K562 (cell line): ENCODE measurements around the gene RNF168. TPM values are rescaled to one million over a fixed set of nuclear protein-coding genes. Genes with fewer than 3 reads are reported as not detected.
A peak's percentile ranks its signal among the peaks of the same experiment; 100 is the strongest.

Source experiments
- ATAC-seq: fragments of 200-7000 bp; cut with Tn5 transposase; 3 replicates; pipeline ENCODE4 v1.9.1; 2020; ENCODE audit warnings: moderate library complexity
- BruUV-seq: library from RNA; stranded (reverse); fragments of 400-500 nt; replicated peaks from 2 replicates; lab custom pipeline; 2021; lab: Mats Ljungman, UMichigan
- CTCF ChIA-PET: fragments of 300-600 bp; formaldehyde crosslinking; extraction: SDS; loops from one replicate; lab custom pipeline; 2021; ENCODE audit warnings: low intra/inter-chr PET ratio; lab: Yijun Ruan, JAX
- POLR2A ChIA-PET: fragments of 300-600, 350-650 bp; sonication (Branson Sonifier 250); formaldehyde crosslinking; extraction: SDS; loops from one replicate; lab custom pipeline; 2021; ENCODE audit warnings: antibody characterized with exemption, inconsistent platforms; lab: Yijun Ruan, JAX
- DNase-seq, 4 experiments: peaks; one replicate each; pipeline versions ENCODE4 v3.0.0 to v3.0.0-alpha.2; 2011 to 2018; ENCODE audit warnings: low spot score in 3 of 4, mixed read lengths in 3 of 4; ENCODE audit errors: extremely low read depth in 1 of 4
- FAIRE-seq: peaks from 2 replicates; lab custom pipeline; 2011; peaks lifted over from hg19 to GRCh38; lab: Jason Lieb, UNC
- H2AFZ ChIP-seq: 2 replicates; pipeline ENCODE4 v1.6.0; 2011; ENCODE audit warnings: low read depth, low read length, control low read depth, inconsistent platforms
- H3K27ac ChIP-seq: fragments of 200-600 bp; 3 replicates; pipeline ENCODE4 v1.8.0; 2011; ENCODE audit warnings: low read depth, mild to moderate bottlenecking, control low read depth, inconsistent platforms, low read length, moderate library complexity, mixed read lengths; ENCODE audit errors: extremely low read depth
- H3K27me3 ChIP-seq, 2 experiments: fragments of 300-600 bp in 1 of 2; 2 replicates in 1 of 2; 3 replicates in 1 of 2; pipeline versions ENCODE4 v1.6.0 to v1.8.0; 2011; ENCODE audit warnings: inconsistent platforms in 2 of 2, low read length in 2 of 2, mild to moderate bottlenecking in 1 of 2, mixed read lengths in 1 of 2, moderate library complexity in 1 of 2; ENCODE audit not compliant: control insufficient read depth in 2 of 2, insufficient read depth in 2 of 2
- H3K36me3 ChIP-seq: fragments of 300-600 bp; 3 replicates; pipeline ENCODE4 v1.8.0; 2011; ENCODE audit warnings: mild to moderate bottlenecking, low read length, inconsistent platforms; ENCODE audit not compliant: control insufficient read depth, insufficient read depth
- H3K4me1 ChIP-seq, 2 experiments: fragments of 200-600 bp in 1 of 2; replicated peaks in 1 of 2; 2 replicates in 1 of 2; 3 replicates in 1 of 2; pipeline versions ENCODE4 v1.5.1 to v1.8.0; 2011; ENCODE audit warnings: inconsistent platforms in 2 of 2, low read length in 2 of 2, mild to moderate bottlenecking in 1 of 2, mixed read lengths in 1 of 2, moderate library complexity in 1 of 2; ENCODE audit not compliant: control insufficient read depth in 2 of 2, insufficient read depth in 2 of 2
- H3K4me2 ChIP-seq: 2 replicates; pipeline ENCODE4 v1.6.1; 2011; ENCODE audit warnings: low read length, control low read depth, inconsistent platforms, mixed read lengths; ENCODE audit not compliant: insufficient read depth
- H3K4me3 ChIP-seq: fragments of 200-600 bp; sonication (generic), shearing (Covaris generic); 2 replicates; pipeline ENCODE4 v1.5.1; 2016; ENCODE audit warnings: control low read depth, inconsistent platforms
- H3K79me2 ChIP-seq: fragments of 200-600 bp; 3 replicates; pipeline ENCODE4 v1.8.0; 2011; ENCODE audit warnings: low read length, inconsistent platforms; ENCODE audit not compliant: control insufficient read depth, insufficient read depth
- H3K9ac ChIP-seq, 2 experiments: 2 replicates each; pipeline versions ENCODE4 v1.6.0 to v1.6.1; 2011; ENCODE audit warnings: low read depth in 2 of 2, low read length in 2 of 2, control low read depth in 1 of 2, inconsistent platforms in 1 of 2, mild to moderate bottlenecking in 1 of 2, mixed read lengths in 1 of 2; ENCODE audit not compliant: insufficient read depth in 1 of 2
- H3K9me1 ChIP-seq: one replicate; pipeline ENCODE4 v1.6.0; 2011; ENCODE audit warnings: inconsistent platforms, mild to moderate bottlenecking, low read length, moderate library complexity; ENCODE audit not compliant: control insufficient read depth, insufficient read depth
- H3K9me3 ChIP-seq: replicated peaks from 2 replicates; pipeline ENCODE4 v1.5.1; 2011; ENCODE audit warnings: low read depth, low read length, inconsistent platforms; ENCODE audit not compliant: control insufficient read depth, insufficient read depth
- H4K20me1 ChIP-seq: replicated peaks from 2 replicates; pipeline ENCODE4 v1.6.1; 2011; ENCODE audit warnings: low read length, inconsistent platforms, mixed read lengths; ENCODE audit not compliant: control insufficient read depth, insufficient read depth
- ASH1L ChIP-seq: fragments of 450-650 bp; IDR thresholded peaks from 2 replicates; pipeline ENCODE4 v1.6.1; 2018; ENCODE audit warnings: borderline replicate concordance, mild to moderate bottlenecking, low read depth; ENCODE audit not compliant: partially characterized antibody
- ATF1 ChIP-seq, 2 experiments: fragments of 450-650 bp in 1 of 2; IDR thresholded peaks; 2 replicates each; pipeline ENCODE4 v1.6.1; 2016; ENCODE audit warnings: missing compliant biosample characterization in 1 of 2, missing genetic modification characterization in 1 of 2
- BMI1 ChIP-seq: fragments of 150-350 bp; IDR thresholded peaks from 2 replicates; pipeline ENCODE4 v1.6.1; 2014; ENCODE audit warnings: low read length
- CREB3L1 ChIP-seq: fragments of 450-650 bp; IDR thresholded peaks from 2 replicates; pipeline ENCODE4 v1.6.1; 2014; ENCODE audit warnings: low read depth, mild to moderate bottlenecking, moderate library complexity, borderline replicate concordance
- EGR1 ChIP-seq: fragments of 450-650 bp; conservative IDR thresholded peaks from 2 replicates; pipeline ENCODE4 v1.6.1; 2017; ENCODE audit warnings: mild to moderate bottlenecking
- ERF ChIP-seq: fragments of 450-650 bp; formaldehyde crosslinking; IDR thresholded peaks from 2 replicates; pipeline ENCODE4 v1.4.0; 2020; ENCODE audit warnings: mild to moderate bottlenecking, mixed read lengths
- HES1 ChIP-seq: fragments of 450-650 bp; IDR thresholded peaks from 2 replicates; pipeline ENCODE4 v1.6.1; 2016; ENCODE audit warnings: low read depth, mild to moderate bottlenecking, moderate library complexity
- MCM2 ChIP-seq: fragments of 450-650 bp; IDR thresholded peaks from 2 replicates; pipeline ENCODE4 v1.6.1; 2017; ENCODE audit warnings: low read depth, mild to moderate bottlenecking
- POLR2A ChIP-seq: fragments of 450-650 bp; conservative IDR thresholded peaks from 2 replicates; pipeline ENCODE4 v1.6.1; 2016
- TCFL5 ChIP-seq: fragments of 250-450 bp; sonication (Bioruptor Pico); conservative IDR thresholded peaks from 2 replicates; pipeline ENCODE4 v1.6.1; 2021; ENCODE audit warnings: mild to moderate bottlenecking, moderate library complexity, matching md5 sums
- ZBED1 ChIP-seq: IDR thresholded peaks from 2 replicates; pipeline ENCODE4 v1.6.1; 2014
- ZNF318 ChIP-seq, 2 experiments: fragments of 450-650 bp; IDR thresholded peaks; 2 replicates each; pipeline ENCODE4 v1.6.1; 2016; ENCODE audit warnings: mild to moderate bottlenecking in 2 of 2, borderline replicate concordance in 1 of 2, low read depth in 1 of 2, moderate library complexity in 1 of 2
- ZNF707 ChIP-seq: fragments of 250-450 bp; sonication (Bioruptor Pico); conservative IDR thresholded peaks from 2 replicates; pipeline ENCODE4 v1.8.0; 2022; ENCODE audit warnings: inconsistent platforms, mild to moderate bottlenecking, moderate library complexity
- WGBS: fragments of 100-300 bp; shearing (Covaris generic); methylation state at CpG from one replicate; pipeline ENCODE4 v1.1.6; 2016; ENCODE audit warnings: low coverage, mixed read lengths; ENCODE audit not compliant: insufficient coverage; ENCODE audit errors: missing lambda C conversion rate; 5-methylcytosine and 5-hydroxymethylcytosine counted together
- in situ Hi-C: fragments of 300-500 bp; cut with MboI; formaldehyde crosslinking; loops from 4 replicates; pipeline ENCODE4 v1.15.0; 2018; ENCODE audit warnings: inconsistent platforms, mixed read lengths
- intact Hi-C: fragments of 100-400 bp; cut with micrococcal nuclease; formaldehyde crosslinking; loops from 2 replicates; pipeline ENCODE4 v1.14.2; 2022
- polyA plus RNA-seq, 8 experiments: library from polyadenylated mRNA; depleted of rRNA in 4 of 8; stranded (reverse) in 5 of 8; unstranded in 3 of 8; fragments of >200 nt; fragmentation: Nextera tagmentation in 2 of 8; fragmentation: Illumina TruSeq in 1 of 8; extraction: Ambion mirVana in 2 of 8; extraction: Trizol in 1 of 8; gene quantifications; 2 replicates each; pipeline versions ENCODE4 v1.2.1 to v1.2.3, GENCODE V29; 2011 to 2014; ENCODE audit warnings: inconsistent platforms in 1 of 8, missing spikeins in 1 of 8
- total RNA-seq, 7 experiments: library from RNA; depleted of rRNA in 6 of 7; stranded (reverse); fragments of >200 nt in 6 of 7; fragmentation: Illumina TruSeq in 2 of 7; extraction: Trizol in 2 of 7; gene quantifications; 2 replicates each; pipeline versions ENCODE4 v1.2.1 to v1.2.3, GENCODE V29; 2011 to 2021; ENCODE audit warnings: low replicate concordance in 1 of 7

RNF168 gene
- total and polyA plus RNA-seq, 9 of the 15 experiments (the other 6 are each of a cell fraction or from before 2014, with no cell fraction given): 6.0 to 32.1 (median 16.6) TPM

- H3K9me3 ChIP-seq: no peaks in the 10 kb centered on the region
- no peaks in the 10 kb centered on the region for H4K20me1 ChIP-seq
- no peak overlapping the region for H3K9ac ChIP-seq
- no peaks in the 10 kb centered on the region for H3K27me3 ChIP-seq
- peak overlapping the region; percentile 35; the same call in 1 of the 2 replicates for H3K4me2 ChIP-seq
- FAIRE-seq (peak; percentile 40), DNase-seq (peak; percentile 32 to 44 (median 39)), ATAC-seq (peak; percentile 45)
- no peak overlapping the region for H3K4me3 ChIP-seq
- CTCF ChIA-PET: no interaction called here
- in situ Hi-C loops: loop anchor here (10.0 kb wide), 1 partner anchor 647 kb away; no protein-coding TSS in a partner anchor
- H3K79me2 ChIP-seq: no peaks in the 10 kb centered on the region
- no peaks in the 10 kb centered on the region for H3K9me1 ChIP-seq
- peaks cover 4 to 13% of the 10 kb centered on the region in 2 experiments; a peak in 2 of 5 replicates for H3K4me1 ChIP-seq
- POLR2A ChIA-PET: no interaction called here
- 26% methylated on average over 12 of the region's 18 CpGs for WGBS
- intact Hi-C loops: no loop called here
- H3K27ac ChIP-seq: no peak overlapping the region
- BruUV-seq: no TSS peak
- no peaks in the 10 kb centered on the region for H3K36me3 ChIP-seq
- peak overlapping the region; percentile 88 for H2AFZ ChIP-seq
- TF ChIP-seq HES1 (no peak), TCFL5 (CRISPR knock-in tag) (no peak), EGR1 (no peak), ASH1L (no peak), POLR2A (no peak), ERF (CRISPR knock-in tag) (no peak), BMI1 (no peak), MCM2 (no peak), CREB3L1 (no peak), ATF1 (CRISPR knock-in tag; IDR thresholded peaks at IDR 0.05) (no peak), ATF1 (tag; IDR thresholded peaks at IDR 0.05) (no peak), ZNF707 (CRISPR knock-in tag) (no peak), ZBED1 (no peak), ZNF318 (IDR thresholded peaks at IDR 0.05; ENCODE audit: borderline replicate concordance in 1 of 2, low read depth in 1 of 2) (no peak)
Measured at GRCh38 chr3:196537319-196537984, 33.9 kb upstream of the RNF168 start.
